Measurements from ENCODE around the gene PKMYT1. TPM values are rescaled to one million over a fixed set of nuclear protein-coding genes. Genes with fewer than 3 reads are reported as not detected.

PKMYT1 gene
- total and polyA plus RNA-seq, 11 donors: 0.72 to 11.9 (median 1.2) TPM

GRCh38 chr16:2977440-2977839 lies 2.8 kb downstream of the PKMYT1 start:
- H3K27me3 ChIP-seq: peaks cover 0 to 12% (median 4%) of the 10 kb centered on the region in 9 donors
- intact Hi-C loops (cut with DNase I): no loop called here
- no peak overlapping the region for H3K4me3 ChIP-seq
- DNase-seq (no peak), ATAC-seq (no peak)
- TF ChIP-seq POLR2A (IDR thresholded peaks at IDR 0.05): no peak
- no peak for TF ChIP-seq CTCF (IDR thresholded peaks at IDR 0.05)
- H3K36me3 ChIP-seq: peaks cover 0 to 14% (median 0%) of the 10 kb centered on the region in 9 donors
- no peaks in the 10 kb centered on the region for H3K9me3 ChIP-seq
- no peak overlapping the region for H3K27ac ChIP-seq
- WGBS, 4 donors: 85 to 91% (median 90%) methylated on average over 4 to 6 of the region's 6 CpGs
- H3K4me1 ChIP-seq: peaks cover 0 to 23% (median 12%) of the 10 kb centered on the region in 12 donors

- peaks cover 0 to 23% (median 12%) of the 10 kb centered on the region in 12 donors for H3K4me1 ChIP-seq
- no peak for TF ChIP-seq POLR2A (IDR thresholded peaks at IDR 0.05)
- TF ChIP-seq CTCF (IDR thresholded peaks at IDR 0.05): no peak
- 91 to 98% (median 95%) methylated on average over 8 to 15 of the region's 15 CpGs for WGBS, 4 donors
- peaks cover 0 to 12% (median 4%) of the 10 kb centered on the region in 9 donors for H3K27me3 ChIP-seq
- H3K36me3 ChIP-seq: peaks cover 0 to 21% (median 0%) of the 10 kb centered on the region in 9 donors
- no peak for ATAC-seq
- intact Hi-C loops (cut with DNase I): no loop called here
- no peaks in the 10 kb centered on the region for H3K9me3 ChIP-seq
- H3K27ac ChIP-seq: no peak overlapping the region
- no peak overlapping the region for H3K4me3 ChIP-seq
- no peak for DNase-seq
Observed at GRCh38 chr16:2976673-2977072, 3.6 kb downstream of the PKMYT1 start.

- intact Hi-C loops (cut with DNase I): no loop called here
- peaks cover 0 to 22% (median 10%) of the 10 kb centered on the region in 12 donors for H3K4me1 ChIP-seq
- H3K9me3 ChIP-seq: no peaks in the 10 kb centered on the region
- DNase-seq: no peak
- ATAC-seq: no peak
- H3K36me3 ChIP-seq: peaks cover 0 to 21% (median 0%) of the 10 kb centered on the region in 9 donors
- H3K27me3 ChIP-seq: peaks cover 0 to 12% (median 4%) of the 10 kb centered on the region in 9 donors
- no peak overlapping the region for H3K4me3 ChIP-seq
- TF ChIP-seq CTCF (IDR thresholded peaks at IDR 0.05) (no peak), POLR2A (IDR thresholded peaks at IDR 0.05) (no peak)
- no peak overlapping the region for H3K27ac ChIP-seq
- WGBS, 4 donors: 94 to 96% (median 94%) methylated on average over 5 to 7 of the region's 7 CpGs
Observed at GRCh38 chr16:2976201-2976600, 4.0 kb downstream of the PKMYT1 start.

GRCh38 chr16:2975161-2975795 lies 5.0 kb downstream of the PKMYT1 start:
- DNase-seq: no peak
- intact Hi-C loops (cut with DNase I): no loop called here
- ATAC-seq: no peak
- H3K9me3 ChIP-seq: no peaks in the 10 kb centered on the region
- no peak overlapping the region for H3K27ac ChIP-seq
- H3K27me3 ChIP-seq: peaks cover 0 to 12% (median 4%) of the 10 kb centered on the region in 9 donors
- H3K36me3 ChIP-seq: peaks cover 0 to 21% (median 0%) of the 10 kb centered on the region in 9 donors
- 92 to 94% (median 93%) methylated on average over 17 to 28 of the region's 28 CpGs for WGBS, 4 donors
- H3K4me1 ChIP-seq: peaks cover 0 to 22% (median 9%) of the 10 kb centered on the region in 12 donors
- no peak overlapping the region for H3K4me3 ChIP-seq
- TF ChIP-seq POLR2A (IDR thresholded peaks at IDR 0.05) (no peak), CTCF (IDR thresholded peaks at IDR 0.05) (no peak)
